PC-9 (cell line): ENCODE results near the gene FARS2.

ENCODE experiments used
- CTCF ChIP-seq: fragments of 200-600 bp; sonication (generic); conservative IDR thresholded peaks from 2 replicates; pipeline ENCODE4 v1.6.1; 2017; ENCODE audit warnings: mixed run types, antibody characterized with exemption, mild to moderate bottlenecking, moderate library complexity
- EZH2 ChIP-seq: fragments of 200-600 bp; sonication (generic); IDR thresholded peaks from 2 replicates; pipeline ENCODE4 v1.8.0; 2017; ENCODE audit warnings: antibody characterized with exemption, low read depth

- TF ChIP-seq CTCF (no peak), EZH2 (no peak)
Observed at GRCh38 chr6:5425267-5425666, 164.0 kb downstream of the FARS2 start.
